DMS114 treated with DMSO at 0.1 percent for 48 hours (cell line): ENCODE results near the gene GMPR2.

ENCODE experiments used
- DNase-seq: peaks from one replicate; lab custom pipeline; 2025; ENCODE audit not compliant: unreplicated experiment; lab: John Stamatoyannopoulos, UW

Gene GMPR2

DNA sequence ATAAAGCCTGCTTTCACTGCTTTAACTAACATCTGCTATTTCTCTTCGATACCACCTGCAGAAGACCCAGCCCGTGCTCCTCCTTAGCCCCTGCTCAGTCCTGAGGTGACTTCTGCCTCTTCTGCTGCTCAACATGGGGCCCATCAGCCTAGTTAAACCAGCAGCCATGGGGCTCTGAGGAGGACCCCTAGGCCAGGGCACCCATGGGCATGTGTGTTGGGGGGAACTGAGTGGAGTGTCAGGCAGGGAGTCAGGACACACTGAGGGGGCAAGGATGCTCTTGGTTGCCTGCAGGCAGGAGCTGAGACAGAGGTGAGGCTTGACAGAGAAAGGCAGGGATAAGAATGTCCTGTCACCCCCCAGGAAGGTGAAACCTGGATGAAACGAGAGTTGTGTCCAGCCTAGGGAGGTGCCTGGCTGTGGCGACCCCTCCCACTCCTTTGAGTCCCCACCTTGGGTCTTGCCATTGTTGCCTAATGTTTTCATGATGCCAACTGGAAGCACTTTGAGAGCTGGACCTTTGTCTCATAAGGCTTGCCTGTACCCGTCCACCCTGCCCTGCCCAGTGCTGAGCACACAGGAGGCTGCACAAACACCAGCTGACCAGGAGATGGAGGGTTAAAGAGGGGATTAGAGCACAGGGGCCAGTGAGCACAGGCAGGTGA lies 51.2 kb downstream of the GMPR2 start:
- DNase-seq, result no peak

DNA sequence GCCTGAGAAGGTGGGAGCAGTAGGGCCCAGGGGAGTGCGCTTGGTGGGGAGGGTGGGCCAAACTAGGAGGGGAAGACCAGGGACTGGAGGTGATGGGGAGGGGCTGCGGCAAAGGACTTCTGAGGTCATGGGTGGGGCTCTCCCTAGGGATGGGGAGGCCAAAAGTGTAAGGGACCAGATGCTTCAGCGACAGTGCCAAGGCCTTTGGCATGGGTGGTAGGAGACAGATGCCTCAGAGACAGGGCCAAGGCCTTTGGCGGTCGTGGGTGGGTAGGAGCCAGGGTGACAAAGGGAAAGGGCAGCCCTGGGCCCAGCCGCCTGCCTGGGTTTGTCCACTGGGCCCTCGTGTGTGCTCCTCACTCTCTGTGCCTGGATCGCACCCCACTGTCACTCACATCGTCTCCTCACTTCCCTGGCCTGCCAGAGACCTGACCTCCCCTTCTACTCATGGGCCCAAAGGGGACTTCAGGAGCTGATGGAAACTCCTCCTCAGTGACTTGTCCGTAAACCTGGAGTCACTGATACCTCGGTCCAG lies 51.8 kb downstream of the GMPR2 start:
- DNase-seq, result no peak

DNA sequence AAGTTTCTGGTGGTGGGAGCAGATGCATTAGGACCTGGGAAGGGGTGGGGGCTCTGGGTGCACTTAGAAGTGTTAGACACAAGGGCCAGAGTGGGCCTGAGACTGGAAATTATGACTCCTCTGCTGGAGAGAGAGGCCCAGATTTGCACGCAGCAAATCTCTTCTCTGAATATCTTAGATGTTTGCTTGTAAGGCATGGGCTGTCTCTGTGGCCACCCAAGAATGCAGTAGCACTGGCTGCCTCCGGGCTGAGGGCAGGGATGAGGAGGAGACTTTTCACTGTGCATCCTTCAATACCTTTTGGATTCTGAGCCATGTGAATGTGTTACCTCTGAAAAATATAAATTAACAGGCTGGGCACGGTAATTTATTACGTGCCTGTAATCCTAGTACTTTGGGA lies 52.6 kb downstream of the GMPR2 start:
- no peak for DNase-seq

DNA sequence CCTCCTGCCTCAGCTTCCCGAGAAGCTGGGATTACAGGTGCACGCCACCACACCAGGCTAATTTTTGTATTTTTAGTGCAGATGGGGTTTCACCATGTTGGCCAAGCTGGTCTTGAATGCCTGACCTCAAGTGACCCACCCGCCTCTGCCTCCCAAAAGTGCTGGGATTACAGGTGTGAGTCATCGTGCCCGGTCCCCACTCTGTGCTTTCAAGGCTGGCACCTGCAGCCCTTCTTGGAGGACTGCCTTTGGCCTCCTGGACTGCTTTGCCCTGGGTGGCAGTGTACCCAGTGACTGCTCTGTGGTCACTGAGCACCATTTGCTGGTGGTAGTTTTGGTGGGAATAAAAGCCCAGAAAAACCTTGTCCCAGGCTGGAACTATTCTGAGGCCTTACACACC lies 54.3 kb downstream of the GMPR2 start:
- no peak for DNase-seq
